Fibroblast of skin of left biceps (primary cell): ENCODE data around the gene GRIN2D.
A peak's percentile ranks its signal among the peaks of the same experiment; 100 is the strongest.
"Not testable (repeated sequence)": the region's sequence is repeated elsewhere in the genome, so short reads cannot be mapped to it uniquely, and the experiment has no call there.

Experiments
- DNase-seq, 2 experiments: peaks; one replicate each; pipeline ENCODE4 v3.0.0-alpha.2; 2013; ENCODE audit warnings: low read depth in 2 of 2

The GRIN2D gene

GRCh38 chr19:48371771-48372170 lies 21.7 kb upstream of the GRIN2D start:
- not testable (repeated sequence) for DNase-seq

GRCh38 chr19:48372904-48373303 lies 20.6 kb upstream of the GRIN2D start:
- no peak for DNase-seq

GRCh38 chr19:48373567-48373966 lies 19.9 kb upstream of the GRIN2D start:
- no peak for DNase-seq

- DNase-seq = no peak
Measured at GRCh38 chr19:48378194-48378570, 15.3 kb upstream of the GRIN2D start.

- no peak for DNase-seq
Measured at GRCh38 chr19:48379058-48379457, 14.4 kb upstream of the GRIN2D start.

GRCh38 chr19:48381178-48381950 lies 12.1 kb upstream of the GRIN2D start:
- no peak for DNase-seq

GRCh38 chr19:48382286-48382685 lies 11.2 kb upstream of the GRIN2D start:
- DNase-seq = no peak

- DNase-seq = no peak
Measured at GRCh38 chr19:48385461-48386087, 7.9 kb upstream of the GRIN2D start.

GRCh38 chr19:48386981-48387380 lies 6.5 kb upstream of the GRIN2D start:
- DNase-seq = no peak

- DNase-seq = no peak
Measured at GRCh38 chr19:48390188-48391099, 3.0 kb upstream of the GRIN2D start.

- DNase-seq = peak in 1 of 2 experiments; percentile 32
Measured at GRCh38 chr19:48391100-48392005, 2.1 kb upstream of the GRIN2D start, which contains the start of gene KDELR1. Gene KDELR1, minus strand, starts transcription at chr19:48391551. Its CDS starts 193 bp downstream, at chr19:48391358.

GRCh38 chr19:48392006-48392344 lies 1.5 kb upstream of the GRIN2D start:
- not testable (repeated sequence) for DNase-seq

- no peak for DNase-seq
Measured at GRCh38 chr19:48392860-48393558, 459 bp upstream of the GRIN2D start.

GRCh38 chr19:48394331-48395169 lies 1.1 kb downstream of the GRIN2D start:
- no peak for DNase-seq

GRCh38 chr19:48395170-48395455 lies 1.6 kb downstream of the GRIN2D start:
- no peak for DNase-seq

GRCh38 chr19:48395499-48395898 lies 2.0 kb downstream of the GRIN2D start:
- no peak for DNase-seq

- DNase-seq = no peak
Measured at GRCh38 chr19:48396016-48396823, 2.8 kb downstream of the GRIN2D start.

- DNase-seq = no peak
Measured at GRCh38 chr19:48396824-48397176, 3.3 kb downstream of the GRIN2D start.
